Epidermal melanocyte (primary cell): ENCODE data around the gene SELENOM.
A peak's percentile ranks its signal among the peaks of the same experiment; 100 is the strongest.
"Not testable (repeated sequence)": the region's sequence is repeated elsewhere in the genome, so short reads cannot be mapped to it uniquely, and the experiment has no call there.

Source experiments
- DNase-seq: peaks from one replicate; pipeline ENCODE4 v3.0.0; 2011; ENCODE audit warnings: low spot score; ENCODE audit not compliant: insufficient read length

Gene SELENOM

GRCh38 chr22:31079095-31079642 lies 28.2 kb downstream of the SELENOM start:
- no peak for DNase-seq

- not testable (repeated sequence) for DNase-seq
Observed at GRCh38 chr22:31078389-31078788, 29.0 kb downstream of the SELENOM start.

- no peak for DNase-seq
Observed at GRCh38 chr22:31077681-31078080, 29.7 kb downstream of the SELENOM start.

GRCh38 chr22:31075961-31076360 lies 31.4 kb downstream of the SELENOM start:
- DNase-seq, result no peak

GRCh38 chr22:31073545-31074145 lies 33.7 kb downstream of the SELENOM start:
- not testable (repeated sequence) for DNase-seq

- not testable (repeated sequence) for DNase-seq
Observed at GRCh38 chr22:31073125-31073524, 34.2 kb downstream of the SELENOM start.

- not testable (repeated sequence) for DNase-seq
Observed at GRCh38 chr22:31069691-31070314, 37.6 kb downstream of the SELENOM start.

- DNase-seq, result no peak
Observed at GRCh38 chr22:31068970-31069369, 38.4 kb downstream of the SELENOM start.

GRCh38 chr22:31064369-31064768 lies 43.0 kb downstream of the SELENOM start:
- DNase-seq, result no peak

GRCh38 chr22:31062566-31063230 lies 44.7 kb downstream of the SELENOM start:
- no peak for DNase-seq

GRCh38 chr22:31059663-31060062 lies 47.7 kb downstream of the SELENOM start:
- not testable (repeated sequence) for DNase-seq

- DNase-seq, result no peak
Observed at GRCh38 chr22:31056986-31057599, 50.3 kb downstream of the SELENOM start.

GRCh38 chr22:31055635-31056159 lies 51.7 kb downstream of the SELENOM start:
- DNase-seq, result peak; percentile 63

GRCh38 chr22:31055117-31055634 lies 52.2 kb downstream of the SELENOM start:
- DNase-seq, result no peak
